Right lobe of liver (tissue), 6 donors: ENCODE measurements around the gene ST7. TPM values are rescaled to one million over a fixed set of nuclear protein-coding genes. Genes with fewer than 3 reads are reported as not detected.
"Not testable (repeated sequence)": the region's sequence is repeated elsewhere in the genome, so short reads cannot be mapped to it uniquely, and the experiment has no call there.

Experiments
- ATAC-seq, 4 donors: fragments of 200-7000 bp; cut with Tn5 transposase; one replicate each; pipeline ENCODE4 v1.9.1; 2020; ENCODE audit warnings: mild to moderate bottlenecking in 4 of 4, moderate library complexity in 4 of 4
- DNase-seq, 3 donors: peaks; one replicate each; pipeline ENCODE4 v3.0.0-alpha.2; 2020
- H3K27ac ChIP-seq, 3 donors: fragments of 200-600 bp; one replicate each; pipeline ENCODE4 v1.8.0; 2022
- H3K27me3 ChIP-seq, 2 donors: fragments of 200-600 bp; one replicate each; pipeline ENCODE4 v1.8.0; 2022
- H3K36me3 ChIP-seq, 4 donors: fragments of 200-600 bp; sonication (generic) in 1 of 4; one replicate each; pipeline versions ENCODE4 v1.5.1 to v1.8.0; 2017 to 2022; ENCODE audit warnings: control low read depth in 1 of 4
- H3K4me1 ChIP-seq, 4 donors: fragments of 200-600 bp; sonication (generic) in 1 of 4; one replicate each; pipeline versions ENCODE4 v1.5.1 to v1.8.0; 2017 to 2022; ENCODE audit warnings: control low read depth in 1 of 4
- H3K4me3 ChIP-seq, 3 donors: fragments of 200-600 bp; one replicate each; pipeline ENCODE4 v1.8.0; 2022
- H3K9me3 ChIP-seq, 4 donors: fragments of 200-600 bp; sonication (generic) in 1 of 4; one replicate each; pipeline versions ENCODE4 v1.5.1 to v1.8.0; 2017 to 2022; ENCODE audit warnings: control low read depth in 1 of 4
- CTCF ChIP-seq, 4 donors: fragments of 200-600 bp in 3 of 4; fragments of 450-650 bp in 1 of 4; IDR thresholded peaks; one replicate each; pipeline versions ENCODE4 v1.5.1 to v1.8.0; 2016 to 2022; ENCODE audit warnings: antibody characterized with exemption in 4 of 4, mild to moderate bottlenecking in 2 of 4
- POLR2A ChIP-seq: fragments of 450-650 bp; IDR thresholded peaks from one replicate; pipeline ENCODE4 v1.6.1; 2017; ENCODE audit warnings: antibody characterized with exemption, mild to moderate bottlenecking
- WGBS: methylation state at CpG from one replicate; pipeline ENCODE4 v1.1.6; 2018; ENCODE audit warnings: low coverage, low lambda C conversion rate; ENCODE audit not compliant: insufficient coverage; ENCODE audit errors: missing lambda C conversion rate; 5-methylcytosine and 5-hydroxymethylcytosine counted together
- intact Hi-C, 2 donors: fragments of 100-400 bp; cut with DNase I; formaldehyde crosslinking; loops; one replicate each; pipeline versions ENCODE4 v1.11.2 to v1.14.1; 2022
- total RNA-seq, 6 experiments: library from RNA; depleted of rRNA in 2 of 6; stranded (reverse); fragments of >200 nt in 2 of 6; fragmentation: NEBNext Ultra II Directional in 3 of 6; extraction: Animal tissue kit (Norgen Biotek cat#: 25700) in 3 of 6; gene quantifications; one replicate each; pipeline versions ENCODE4 v1.1.0 to v1.2.4, GENCODE V29; 2016 to 2023
- donor health status: DM: no; HTN: yes; CAD: no.
- donor health status: DM: no; HTN: no; CAD: no.
- donor health status: DM: no; HTN: no; CAD: no.
- donor health status: DM: no; HTN: yes; CAD: no.
- donor health status: DM: no; HTN: yes; CAD: no.

Gene ST7
- total RNA-seq, 6 experiments from 2014 or later: 17.4 to 29.9 (median 22.4) TPM

DNA sequence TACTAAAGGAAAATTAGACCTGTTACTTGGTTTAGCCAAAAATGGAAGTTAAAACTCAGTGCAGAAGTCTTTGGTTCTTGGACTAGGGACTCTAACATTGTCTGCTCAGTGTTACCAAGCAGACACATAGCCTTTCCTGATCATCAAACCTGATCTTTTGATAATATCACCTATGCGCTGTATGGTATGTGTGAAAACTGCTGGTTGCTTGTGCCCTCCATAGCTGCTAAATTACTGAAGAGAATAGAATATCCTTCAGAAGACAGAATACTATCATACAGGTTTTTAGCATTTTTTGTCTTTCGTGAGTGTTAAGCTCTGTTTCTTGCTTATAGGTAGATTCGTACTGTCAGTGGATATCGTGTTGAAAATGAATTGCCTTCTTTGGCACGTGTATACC lies 68.7 kb downstream of the ST7 start:
- TF ChIP-seq CTCF (IDR thresholded peaks at IDR 0.05): no peak
- no peak for TF ChIP-seq POLR2A
- no peak for ATAC-seq
- no peaks in the 10 kb centered on the region for H3K9me3 ChIP-seq
- H3K4me3 ChIP-seq: no peak overlapping the region
- 96% methylated on average over 5 of the region's 5 CpGs for WGBS
- no peak overlapping the region for H3K27ac ChIP-seq
- H3K36me3 ChIP-seq: no peaks in the 10 kb centered on the region
- intact Hi-C loops: no loop called here
- H3K4me1 ChIP-seq: peaks cover 0 to 18% (median 6%) of the 10 kb centered on the region in 4 donors
- H3K27me3 ChIP-seq: no peaks in the 10 kb centered on the region
- no peak for DNase-seq

- Histone ChIP-seq H3K36me3 (no peaks in the 10 kb centered on the region), H3K4me1 (peaks cover 0 to 18% (median 6%) of the 10 kb centered on the region in 4 donors), H3K9me3 (no peaks in the 10 kb centered on the region), H3K27ac (no peak overlapping the region), H3K27me3 (no peaks in the 10 kb centered on the region), H3K4me3 (no peak overlapping the region)
- intact Hi-C loops: no loop called here
- ATAC-seq (no peak), DNase-seq (no peak)
- 84% methylated on average over 3 of the region's 5 CpGs for WGBS
- TF ChIP-seq POLR2A (no peak), CTCF (IDR thresholded peaks at IDR 0.05) (no peak)
These were observed 70.1 kb downstream of the ST7 start for GRCh38 chr7:117023325-117023854.

GRCh38 chr7:117024811-117025210 lies 71.5 kb downstream of the ST7 start:
- H3K4me1 ChIP-seq: peaks cover 0 to 18% (median 6%) of the 10 kb centered on the region in 4 donors
- no peak overlapping the region for H3K27ac ChIP-seq
- H3K36me3 ChIP-seq: no peaks in the 10 kb centered on the region
- H3K4me3 ChIP-seq: no peak overlapping the region
- intact Hi-C loops: no loop called here
- no peaks in the 10 kb centered on the region for H3K27me3 ChIP-seq
- ATAC-seq: no peak
- TF ChIP-seq CTCF (IDR thresholded peaks at IDR 0.05) (no peak), POLR2A (no peak)
- H3K9me3 ChIP-seq: no peaks in the 10 kb centered on the region
- DNase-seq: no peak

GRCh38 chr7:117025891-117026290 lies 72.6 kb downstream of the ST7 start:
- intact Hi-C loops: no loop called here
- Histone ChIP-seq H3K4me3 (no peak overlapping the region), H3K4me1 (peaks cover 0 to 11% (median 5%) of the 10 kb centered on the region in 4 donors), H3K36me3 (no peaks in the 10 kb centered on the region), H3K9me3 (no peaks in the 10 kb centered on the region), H3K27me3 (no peaks in the 10 kb centered on the region), H3K27ac (no peak overlapping the region)
- DNase-seq (no peak), ATAC-seq (no peak)
- no peak for TF ChIP-seq POLR2A

- H3K4me1 ChIP-seq, H3K27me3 ChIP-seq, H3K27ac ChIP-seq, H3K4me3 ChIP-seq, ATAC-seq, intact Hi-C loops, H3K36me3 ChIP-seq, DNase-seq, H3K9me3 ChIP-seq: not testable (repeated sequence)
- 86% methylated on average over 1 of the region's 1 CpG for WGBS
These were observed 77.0 kb downstream of the ST7 start for GRCh38 chr7:117030346-117030745.

DNA sequence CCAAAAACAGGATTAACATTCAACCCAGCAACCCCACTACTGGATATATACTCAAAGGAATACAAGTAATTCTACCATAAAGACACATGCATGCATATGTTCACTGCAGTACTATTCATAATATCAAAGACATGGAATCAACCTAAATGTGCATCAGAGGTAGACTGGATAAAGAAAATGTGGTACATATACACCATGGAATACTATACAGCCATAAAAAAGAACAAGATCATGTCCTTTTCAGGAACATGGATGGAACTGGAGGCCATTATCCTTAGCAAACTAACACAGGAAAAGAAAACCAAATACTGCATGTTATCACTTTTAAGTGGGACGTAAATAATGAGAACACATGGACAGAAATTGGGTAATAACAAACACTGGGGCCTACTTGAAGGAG lies 77.5 kb downstream of the ST7 start:
- H3K36me3 ChIP-seq, DNase-seq, ATAC-seq, intact Hi-C loops, H3K27me3 ChIP-seq, H3K4me1 ChIP-seq, H3K4me3 ChIP-seq, H3K27ac ChIP-seq, H3K9me3 ChIP-seq: not testable (repeated sequence)
- 0% methylated on average over 1 of the region's 1 CpG for WGBS
